HG03108 (cell line): ENCODE results near the gene FGF3.

Experiments used
- ATAC-seq: cut with Tn5 transposase; IDR thresholded peaks from one replicate; pipeline ENCODE4 v1.9.1; 2021; ENCODE audit warnings: moderate library complexity; ENCODE audit not compliant: unreplicated experiment

FGF3 gene

GRCh38 chr11:69807106-69807815 is 12.0 kb downstream of the FGF3 start:
- ATAC-seq, result no peak

GRCh38 chr11:69804769-69805508 is 14.3 kb downstream of the FGF3 start:
- ATAC-seq, result no peak

GRCh38 chr11:69803604-69804218 is 15.5 kb downstream of the FGF3 start:
- ATAC-seq, result no peak

- ATAC-seq, result no peak
Observed at GRCh38 chr11:69803022-69803421, 16.2 kb downstream of the FGF3 start.

GRCh38 chr11:69802590-69802989 is 16.6 kb downstream of the FGF3 start:
- ATAC-seq, result no peak

- no peak for ATAC-seq
Observed at GRCh38 chr11:69801513-69802335, 17.5 kb downstream of the FGF3 start.

- no peak for ATAC-seq
Observed at GRCh38 chr11:69800278-69800677, 18.9 kb downstream of the FGF3 start.

GRCh38 chr11:69799582-69799981 is 19.6 kb downstream of the FGF3 start:
- no peak for ATAC-seq

- ATAC-seq, result no peak
Observed at GRCh38 chr11:69799097-69799496, 20.1 kb downstream of the FGF3 start.

- ATAC-seq, result no peak
Observed at GRCh38 chr11:69797737-69798528, 21.3 kb downstream of the FGF3 start.

GRCh38 chr11:69797156-69797555 is 22.1 kb downstream of the FGF3 start:
- ATAC-seq, result no peak

- no peak for ATAC-seq
Observed at GRCh38 chr11:69796063-69796462, 23.2 kb downstream of the FGF3 start.

GRCh38 chr11:69791276-69792180 is 27.7 kb downstream of the FGF3 start:
- ATAC-seq, result no peak

GRCh38 chr11:69788956-69789355 is 30.3 kb downstream of the FGF3 start:
- no peak for ATAC-seq

- ATAC-seq, result no peak
Observed at GRCh38 chr11:69787906-69788305, 31.3 kb downstream of the FGF3 start.

- no peak for ATAC-seq
Observed at GRCh38 chr11:69787457-69787856, 31.8 kb downstream of the FGF3 start.

- no peak for ATAC-seq
Observed at GRCh38 chr11:69781241-69781640, 38.0 kb downstream of the FGF3 start.

GRCh38 chr11:69778373-69778772 is 40.8 kb downstream of the FGF3 start:
- no peak for ATAC-seq

GRCh38 chr11:69775163-69775755 is 44.0 kb downstream of the FGF3 start, which contains the start of gene FGF4:
Gene FGF4, minus strand, starts transcription at chr11:69775341. Its CDS starts 257 bp downstream, at chr11:69775084.
- no peak for ATAC-seq
